Measurements from ENCODE around the gene EME2.

EME2 gene

DNA sequence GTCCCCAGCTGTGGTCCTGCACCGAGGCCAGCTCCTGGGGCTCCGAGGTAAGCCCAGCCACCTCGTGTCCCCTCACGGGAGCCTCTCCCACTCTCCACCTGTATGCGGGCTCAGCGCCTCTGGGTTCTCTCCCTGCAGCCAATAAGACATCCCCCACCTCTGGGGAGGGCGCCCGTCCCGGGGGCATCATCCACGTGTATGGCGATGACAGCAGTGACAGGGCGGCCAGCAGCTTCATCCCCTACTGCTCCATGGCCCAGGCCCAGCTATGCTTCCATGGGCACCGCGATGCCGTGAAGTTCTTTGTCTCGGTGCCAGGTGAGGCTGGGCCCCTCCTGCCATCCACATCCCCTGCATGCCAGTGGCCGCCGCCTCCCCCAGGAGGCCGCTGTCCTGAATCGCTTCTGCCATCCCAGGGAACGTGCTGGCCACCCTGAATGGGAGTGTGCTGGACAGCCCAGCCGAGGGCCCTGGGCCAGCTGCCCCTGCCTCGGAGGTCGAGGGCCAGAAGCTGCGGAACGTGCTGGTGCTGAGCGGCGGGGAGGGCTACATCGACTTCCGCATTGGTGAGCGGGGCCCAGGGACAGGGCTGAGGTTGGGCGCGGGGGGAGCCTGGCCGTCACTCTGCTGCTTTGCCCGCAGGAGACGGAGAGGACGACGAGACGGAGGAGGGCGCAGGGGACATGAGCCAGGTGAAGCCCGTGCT is 4.4 kb upstream of the EME2 start:
- no peak for DNase-seq

DNA sequence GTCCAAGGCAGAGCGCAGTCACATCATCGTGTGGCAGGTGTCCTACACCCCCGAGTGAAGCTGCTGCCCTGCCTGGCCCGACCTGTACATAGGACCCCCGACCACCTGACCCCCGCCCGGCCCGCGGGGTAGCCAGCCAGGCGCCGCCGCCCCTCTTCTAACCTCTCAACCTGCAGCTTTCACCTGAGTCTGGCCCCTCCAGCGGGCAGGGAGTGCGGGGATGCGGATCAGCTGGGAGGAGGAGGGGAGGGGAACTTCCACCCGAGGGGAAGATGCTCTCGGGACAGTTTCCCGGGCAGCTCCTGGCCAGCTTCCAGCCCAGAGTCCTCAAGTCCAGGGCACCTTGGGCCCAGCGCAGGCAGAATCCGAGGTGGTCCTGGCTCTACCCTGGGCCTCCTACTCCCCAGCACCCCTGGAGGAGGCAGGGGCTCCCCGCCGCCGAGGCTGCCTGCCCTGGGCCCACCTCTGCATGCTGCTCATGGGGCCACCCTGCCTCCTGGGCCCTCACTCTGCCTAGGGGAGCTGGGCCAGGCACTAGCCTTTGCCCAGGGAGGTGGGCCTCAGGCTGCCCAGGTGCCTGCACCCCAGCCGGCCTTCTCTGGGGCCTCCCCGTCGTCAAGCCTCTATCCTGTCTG is 3.7 kb upstream of the EME2 start:
- no peak for DNase-seq

DNA sequence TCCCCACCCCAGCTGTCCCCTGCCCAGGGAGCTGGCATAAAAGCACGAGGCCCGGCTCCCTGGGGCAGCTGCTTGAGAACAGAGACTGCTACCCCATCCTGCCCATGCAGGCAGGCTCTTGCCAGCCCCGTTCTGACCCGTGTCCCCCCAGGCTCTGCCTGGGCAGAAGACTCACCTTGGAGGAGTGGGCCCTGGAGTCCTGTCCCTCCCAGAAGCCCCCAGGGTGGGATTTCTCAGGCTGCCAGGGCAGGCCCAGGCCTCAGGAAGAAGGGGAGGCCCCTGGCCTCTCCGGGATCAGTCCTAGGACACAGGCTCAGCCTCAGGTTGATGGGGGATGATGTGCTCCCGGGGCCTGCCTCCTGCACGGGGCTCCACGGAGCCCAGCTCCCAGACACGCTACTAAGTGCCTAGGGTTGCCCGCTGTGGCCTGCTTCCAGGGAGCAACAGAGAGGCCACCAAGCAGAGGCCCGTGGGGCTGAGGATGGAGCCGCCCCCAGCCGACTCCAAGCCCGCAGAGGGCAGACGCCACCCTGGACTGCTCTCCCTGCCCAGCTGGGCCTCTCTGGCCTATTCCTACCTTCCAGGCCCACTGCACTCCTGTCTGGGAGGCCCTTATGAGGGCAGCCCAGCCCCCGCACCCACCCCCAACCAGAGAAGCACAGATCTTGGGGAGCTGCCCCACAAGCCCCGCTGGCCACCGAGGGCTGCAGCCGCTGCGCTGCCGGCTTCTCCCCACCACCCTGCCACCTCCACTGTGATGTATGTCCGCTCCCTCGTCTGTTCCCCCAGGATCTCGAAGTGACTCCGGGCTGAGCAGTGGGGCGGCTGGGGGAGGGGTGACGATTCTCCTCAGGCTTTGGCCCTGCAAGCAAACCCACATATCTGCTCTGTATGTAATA is 3.0 kb upstream of the EME2 start:
- DNase-seq = no peak

DNA sequence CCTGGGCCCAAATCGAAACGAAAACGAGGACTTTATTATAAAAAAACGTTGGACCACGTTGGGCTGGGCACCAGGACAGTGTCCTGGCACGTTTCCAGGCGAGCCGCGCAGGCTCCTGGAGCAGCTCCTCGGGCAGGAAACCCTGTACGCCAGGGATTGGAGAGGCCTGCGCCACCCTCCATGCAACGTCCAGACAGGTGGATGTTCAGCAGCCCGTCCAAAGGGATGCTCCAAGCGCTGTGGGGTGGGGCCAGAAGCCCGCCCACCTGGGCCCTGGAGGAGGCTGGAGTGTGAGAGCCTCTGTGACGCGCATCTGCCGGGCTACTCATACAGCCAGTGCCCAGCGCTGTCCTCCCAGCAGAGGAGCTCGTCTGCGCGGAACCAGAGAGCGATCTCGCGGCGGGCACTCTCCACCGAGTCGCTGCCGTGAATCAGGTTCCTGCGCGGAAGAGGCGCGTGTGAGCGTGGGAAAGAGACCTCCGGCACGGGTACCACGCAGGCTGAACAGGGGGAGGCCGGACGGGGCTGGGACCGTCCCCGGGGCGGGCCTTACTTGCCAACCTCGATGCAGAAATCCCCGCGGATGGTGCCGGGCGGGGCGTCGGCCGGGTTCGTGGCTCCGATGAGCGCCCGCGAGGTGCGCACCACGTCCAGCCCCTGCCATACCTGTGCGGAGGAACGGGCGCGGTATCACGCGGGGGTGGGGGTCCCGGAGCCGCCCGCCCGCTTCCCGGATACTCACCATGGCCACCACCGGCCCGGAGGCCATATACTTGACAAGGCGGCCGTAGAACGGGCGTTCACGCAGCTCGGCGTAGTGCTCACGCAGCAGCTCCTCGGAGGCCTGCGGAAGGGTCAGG is 2.1 kb upstream of the EME2 start:
- DNase-seq = peak; percentile 69 to 82

DNA sequence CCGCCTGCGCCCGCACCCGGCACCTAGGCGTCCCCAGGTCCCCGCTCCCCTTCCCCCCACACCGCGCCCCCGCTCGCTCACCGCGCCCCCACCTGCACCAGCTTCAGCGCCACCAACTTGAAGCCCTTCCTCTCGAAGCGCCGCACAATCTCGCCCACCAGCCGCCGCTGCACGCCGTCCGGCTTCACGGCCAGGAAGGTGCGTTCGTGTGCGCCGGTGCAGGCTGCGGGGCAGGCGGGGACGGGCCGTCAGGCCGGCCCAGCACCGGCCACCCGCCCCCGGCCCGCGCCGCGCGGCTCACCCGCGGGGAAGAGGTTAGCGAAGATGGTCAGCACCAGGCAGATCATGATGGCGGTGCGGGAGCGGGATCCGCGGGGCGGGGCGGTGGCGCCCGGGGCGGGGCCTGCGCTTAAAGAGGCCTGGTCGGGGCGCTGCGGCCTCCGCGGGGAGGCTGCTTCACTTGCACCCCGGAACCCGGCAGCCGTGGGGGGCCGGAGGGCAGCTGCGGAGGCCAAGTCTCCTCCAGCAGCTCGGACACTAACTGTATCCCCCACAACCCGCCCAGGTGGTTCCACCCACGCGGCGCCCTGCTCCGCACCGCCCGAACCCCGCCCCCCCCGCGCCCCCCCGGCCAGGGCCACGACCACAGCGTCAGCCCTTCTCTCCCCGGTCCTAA is 1.3 kb upstream of the EME2 start, which contains the start of gene NME3:
Gene NME3 (minus strand): TSS at position 356 of the 676 bp plus-strand sequence. CDS start 9 bp downstream, at position 347.
- peak in 1 of 2 experiments; percentile 55 for DNase-seq

DNA sequence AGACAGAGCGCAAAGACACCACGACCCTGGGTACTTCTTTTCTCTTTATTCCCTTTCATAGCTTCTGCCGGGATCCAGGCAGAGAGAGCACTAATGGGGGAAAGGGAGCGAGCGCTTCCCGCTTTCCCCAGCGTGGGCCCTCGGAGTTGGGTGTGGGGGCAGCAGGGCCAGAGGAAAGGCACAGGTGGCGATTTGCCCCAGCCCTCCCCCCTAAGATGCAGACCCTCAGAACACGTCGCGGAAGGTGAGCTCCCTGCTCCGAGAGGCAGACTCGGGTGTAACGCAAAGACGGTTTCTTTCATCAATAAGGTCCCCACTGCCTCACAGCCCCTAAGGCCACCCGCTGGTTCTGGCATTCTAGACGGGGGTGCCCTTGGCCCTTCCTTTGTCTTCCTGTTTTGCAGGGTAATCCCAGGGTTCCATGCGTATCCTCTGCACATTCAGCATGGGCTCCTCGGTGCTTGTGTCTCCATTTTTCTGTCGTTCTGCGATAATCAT is 697 bp upstream of the EME2 start:
- DNase-seq = peak in 1 of 2 experiments; percentile 10

DNA sequence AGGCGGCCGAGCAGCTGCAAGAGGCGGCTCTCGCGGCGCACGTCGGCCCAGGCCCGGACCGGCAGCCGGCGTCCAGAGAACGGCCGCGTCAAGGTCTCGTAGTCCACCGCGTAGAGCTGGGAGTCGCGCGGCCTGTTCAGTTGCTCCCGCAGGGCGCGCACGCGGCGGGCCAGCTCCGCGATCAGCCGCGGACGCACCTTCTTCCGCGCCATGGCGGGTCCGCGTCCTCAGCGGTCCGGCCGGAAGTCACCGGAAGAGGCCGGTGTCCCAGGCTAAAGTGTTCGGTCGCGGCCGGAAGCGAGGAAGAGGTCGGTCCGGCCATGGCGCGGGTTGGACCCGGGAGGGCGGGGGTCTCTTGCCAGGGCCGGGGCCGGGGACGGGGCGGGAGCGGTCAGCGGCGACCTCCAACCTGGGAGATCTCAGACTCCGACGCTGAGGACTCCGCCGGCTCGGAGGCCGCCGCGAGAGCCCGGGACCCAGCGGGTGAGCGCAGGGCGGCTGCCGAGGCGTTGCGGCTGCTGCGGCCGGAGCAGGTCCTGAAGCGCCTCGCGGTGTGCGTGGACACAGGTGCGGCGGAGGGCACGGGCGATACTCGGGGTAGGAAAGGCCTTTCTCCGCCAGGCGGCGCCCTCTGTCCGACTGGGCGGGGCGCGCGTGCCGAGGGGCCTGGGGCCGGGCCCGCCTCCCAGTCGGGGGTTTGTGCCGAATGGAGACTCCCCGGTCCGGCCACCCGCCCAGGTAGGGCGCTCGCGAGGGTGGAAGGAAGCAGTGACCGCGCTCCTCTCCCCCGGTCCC is 495 bp downstream of the EME2 start, which contains the start of gene MRPS34:
Gene MRPS34 (minus strand): TSS at position 227 of the 795 bp plus-strand sequence. CDS start 15 bp downstream, at position 212.
- DNase-seq = peak; percentile 30 to 84

DNA sequence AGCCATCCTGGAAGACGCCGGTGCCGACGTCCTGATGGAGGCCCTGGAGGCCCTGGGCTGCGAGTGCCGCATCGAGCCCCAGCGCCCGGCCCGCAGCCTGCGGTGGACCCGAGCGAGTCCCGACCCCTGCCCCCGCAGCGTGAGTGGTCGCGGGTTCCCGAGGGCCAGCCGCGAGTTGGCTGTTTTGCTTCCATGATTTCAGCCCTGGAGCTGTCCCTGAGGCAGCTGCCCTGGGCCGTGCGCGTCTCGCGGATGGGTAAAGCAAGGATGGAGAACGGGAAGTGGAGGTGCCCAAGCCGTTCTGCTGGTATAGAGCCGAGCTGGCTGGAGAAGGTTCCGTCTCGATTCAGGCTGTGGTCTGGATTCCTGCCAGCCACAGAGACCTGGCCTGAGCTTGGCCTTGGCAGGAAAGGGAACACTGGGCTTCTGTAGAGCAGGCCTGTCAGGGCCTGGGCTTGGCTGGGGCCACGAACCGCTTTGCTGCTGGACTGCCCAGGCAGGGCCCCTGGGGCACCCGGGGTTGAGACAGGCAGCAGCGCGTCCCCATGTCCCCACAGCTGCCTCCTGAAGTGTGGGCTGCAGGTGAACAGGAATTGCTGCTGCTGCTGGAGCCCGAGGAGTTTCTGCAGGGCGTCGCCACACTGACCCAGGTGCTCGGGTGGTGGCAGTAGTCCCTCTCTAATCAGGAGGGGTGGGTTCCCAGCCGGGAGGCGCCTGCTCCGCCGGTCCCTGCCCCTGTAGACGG is 1.3 kb downstream of the EME2 start:
- no peak for DNase-seq

DNA sequence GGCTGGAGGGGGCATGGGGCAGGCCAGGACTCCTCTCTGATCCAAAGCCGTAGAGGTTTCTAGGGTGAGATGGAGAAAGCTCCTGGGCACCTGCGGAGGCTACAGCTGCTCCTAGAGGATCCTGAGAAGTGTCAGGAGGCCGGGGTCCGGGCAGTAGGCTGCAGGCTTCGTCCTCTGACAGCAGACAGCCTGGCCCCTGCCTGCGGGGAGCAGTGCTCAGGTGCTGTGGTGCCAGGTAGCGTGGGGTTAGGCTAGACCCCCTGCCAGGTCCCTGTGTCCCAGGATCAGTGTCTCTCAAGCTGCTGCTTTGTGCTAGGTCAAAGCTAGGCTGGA is 1.8 kb downstream of the EME2 start:
- DNase-seq = no peak

DNA sequence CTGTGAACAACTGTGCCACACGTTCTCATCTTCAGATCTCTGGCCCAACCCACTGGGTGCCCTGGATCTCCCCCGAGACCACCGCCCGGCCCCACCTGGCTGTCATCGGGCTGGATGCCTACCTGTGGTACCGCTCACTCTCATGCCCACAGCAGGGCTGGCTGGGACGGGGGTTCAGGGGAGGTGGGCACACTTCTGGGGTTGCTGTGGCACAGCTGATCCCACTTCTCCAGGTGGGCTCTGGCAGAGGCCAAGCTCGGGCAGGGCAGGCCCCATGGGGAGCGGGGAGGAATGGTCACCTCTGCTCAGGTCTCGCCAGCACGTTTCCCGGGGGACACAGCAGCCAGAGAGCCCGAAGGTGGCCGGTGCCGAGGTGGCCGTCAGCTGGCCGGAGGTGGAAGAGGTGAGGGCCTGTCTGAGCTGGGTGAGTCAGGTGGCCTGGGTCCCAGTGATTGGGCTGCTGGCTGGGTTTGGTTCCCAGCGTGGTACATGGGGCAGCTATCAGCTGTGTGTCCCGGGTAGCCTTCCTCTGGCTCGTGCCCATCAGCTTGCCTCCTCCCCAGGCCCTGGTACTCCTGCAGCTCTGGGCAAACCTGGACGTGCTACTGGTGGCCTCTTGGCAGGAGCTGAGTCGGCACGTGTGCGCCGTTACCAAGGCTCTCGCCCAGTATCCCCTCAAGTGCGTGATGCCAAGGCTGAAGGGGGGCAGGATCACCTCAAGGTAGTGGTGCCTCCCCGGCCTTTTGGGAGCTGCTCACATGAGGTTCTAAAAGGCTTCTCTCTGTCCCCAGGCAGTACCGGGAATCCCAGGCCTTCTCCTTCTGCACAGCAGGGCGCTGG is 2.6 kb downstream of the EME2 start:
- no peak for DNase-seq

DNA sequence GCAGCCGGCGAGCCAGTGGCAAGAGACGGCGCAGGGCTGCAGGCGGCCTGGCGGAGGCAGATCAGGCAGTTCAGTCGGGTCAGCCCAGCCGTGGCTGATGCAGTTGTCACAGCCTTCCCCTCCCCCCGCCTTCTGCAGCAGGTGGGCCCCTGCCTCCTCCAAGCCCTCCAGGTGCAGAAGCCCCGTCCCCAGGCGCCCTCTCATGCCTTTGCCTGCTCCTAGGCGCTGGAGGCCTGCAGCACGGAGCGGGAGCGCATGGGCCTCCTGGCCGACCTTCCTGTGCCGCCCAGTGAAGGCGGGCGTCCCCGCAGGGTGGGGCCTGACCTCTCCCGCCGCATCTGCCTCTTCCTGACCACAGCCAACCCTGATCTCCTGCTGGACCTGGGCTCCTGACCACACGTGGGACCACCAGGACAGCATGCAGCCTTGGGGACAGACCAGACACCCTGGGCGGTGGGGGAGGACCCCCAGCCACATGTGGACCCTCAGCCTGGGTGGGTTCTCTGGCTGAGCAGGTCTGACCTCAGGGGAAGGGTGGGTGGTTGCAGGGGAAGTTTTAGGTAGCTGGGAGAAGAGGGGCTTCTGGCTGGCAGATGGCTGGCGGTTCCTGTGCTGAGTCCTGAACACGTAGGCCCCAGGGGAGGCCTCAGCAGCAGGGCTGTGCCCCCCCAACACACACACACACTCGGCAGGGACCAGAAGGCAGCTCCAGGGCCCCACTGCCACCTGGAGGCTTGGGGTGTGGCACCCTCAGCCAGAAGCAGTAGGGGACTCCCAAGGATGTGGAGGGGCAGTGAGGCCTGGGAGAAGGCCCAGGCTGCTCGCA is 3.4 kb downstream of the EME2 start:
- DNase-seq = no peak

DNA sequence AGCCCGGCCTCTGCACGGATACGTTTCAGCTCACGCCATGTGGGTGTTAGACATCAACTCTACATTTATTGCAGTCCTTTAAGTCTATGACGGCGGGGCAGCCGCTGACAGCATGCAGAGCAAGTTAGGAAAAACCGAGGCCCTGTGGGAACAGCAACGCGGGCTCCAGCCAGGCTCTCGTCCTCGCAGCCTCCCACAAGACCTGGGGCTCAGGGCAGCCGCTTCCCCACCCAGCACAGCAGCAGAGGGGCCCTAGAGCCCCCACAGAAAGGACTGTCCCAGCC is 4.0 kb downstream of the EME2 start:
- DNase-seq = no peak

DNA sequence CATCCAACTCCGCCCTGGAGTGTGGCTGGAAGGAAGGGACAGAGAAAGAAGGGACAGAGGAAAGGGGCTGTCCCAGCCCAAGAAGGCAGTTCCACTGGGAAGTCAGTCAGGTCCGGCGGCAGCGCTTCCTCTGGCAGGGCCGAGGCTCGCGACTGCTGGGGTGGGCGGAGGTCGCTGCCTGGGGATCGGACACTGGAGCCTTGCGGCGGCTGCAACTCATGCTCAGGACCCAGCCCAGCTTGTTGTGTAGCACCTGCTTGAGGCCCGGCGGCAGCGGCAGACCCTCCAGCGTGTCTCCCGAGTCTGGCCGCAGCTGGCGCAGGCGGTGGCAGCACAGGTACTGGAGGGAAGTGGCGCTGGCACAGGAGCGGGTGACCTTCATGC is 4.4 kb downstream of the EME2 start:
- DNase-seq = no peak

DNA sequence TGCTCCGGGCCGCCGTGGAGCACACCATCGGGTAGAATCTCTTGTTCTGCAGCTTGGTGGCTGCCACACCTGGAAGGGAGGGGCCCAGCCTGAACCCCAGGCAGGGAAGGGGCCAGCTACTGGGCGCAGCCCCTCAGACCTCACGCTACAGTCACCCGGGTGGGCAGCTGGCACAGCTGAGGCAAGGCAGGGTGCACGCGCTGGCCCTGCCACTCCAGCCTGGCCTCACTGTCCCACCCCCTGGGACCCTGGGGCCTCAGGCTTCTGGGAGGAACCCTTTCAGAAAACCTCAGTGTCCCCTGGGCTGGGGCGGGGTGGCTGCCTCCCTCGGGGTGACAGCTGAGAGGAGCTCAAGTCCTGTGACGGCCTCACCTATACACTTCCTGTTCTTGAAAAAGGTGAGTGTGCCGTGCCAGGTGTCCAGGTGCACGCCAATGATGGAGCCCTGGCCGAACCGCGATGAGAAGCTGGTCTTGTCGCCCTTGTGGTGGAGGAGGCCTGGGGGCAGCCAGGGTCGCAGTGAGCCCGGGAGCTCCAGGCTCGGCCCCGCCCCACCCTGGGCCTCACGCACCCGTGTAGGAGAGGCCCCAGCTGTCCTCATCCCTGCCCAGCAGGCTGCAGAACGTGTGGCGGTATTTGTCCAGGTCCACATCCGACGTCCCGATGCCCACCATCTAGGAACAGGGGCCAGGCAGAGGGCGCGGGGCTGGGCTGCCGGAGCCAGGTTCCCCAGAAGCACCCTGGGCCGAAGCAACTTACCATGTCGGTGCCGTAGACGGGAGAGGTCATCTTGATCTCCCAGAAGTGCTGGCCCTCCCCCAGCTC is 5.0 kb downstream of the EME2 start:
- no peak for DNase-seq

DNA sequence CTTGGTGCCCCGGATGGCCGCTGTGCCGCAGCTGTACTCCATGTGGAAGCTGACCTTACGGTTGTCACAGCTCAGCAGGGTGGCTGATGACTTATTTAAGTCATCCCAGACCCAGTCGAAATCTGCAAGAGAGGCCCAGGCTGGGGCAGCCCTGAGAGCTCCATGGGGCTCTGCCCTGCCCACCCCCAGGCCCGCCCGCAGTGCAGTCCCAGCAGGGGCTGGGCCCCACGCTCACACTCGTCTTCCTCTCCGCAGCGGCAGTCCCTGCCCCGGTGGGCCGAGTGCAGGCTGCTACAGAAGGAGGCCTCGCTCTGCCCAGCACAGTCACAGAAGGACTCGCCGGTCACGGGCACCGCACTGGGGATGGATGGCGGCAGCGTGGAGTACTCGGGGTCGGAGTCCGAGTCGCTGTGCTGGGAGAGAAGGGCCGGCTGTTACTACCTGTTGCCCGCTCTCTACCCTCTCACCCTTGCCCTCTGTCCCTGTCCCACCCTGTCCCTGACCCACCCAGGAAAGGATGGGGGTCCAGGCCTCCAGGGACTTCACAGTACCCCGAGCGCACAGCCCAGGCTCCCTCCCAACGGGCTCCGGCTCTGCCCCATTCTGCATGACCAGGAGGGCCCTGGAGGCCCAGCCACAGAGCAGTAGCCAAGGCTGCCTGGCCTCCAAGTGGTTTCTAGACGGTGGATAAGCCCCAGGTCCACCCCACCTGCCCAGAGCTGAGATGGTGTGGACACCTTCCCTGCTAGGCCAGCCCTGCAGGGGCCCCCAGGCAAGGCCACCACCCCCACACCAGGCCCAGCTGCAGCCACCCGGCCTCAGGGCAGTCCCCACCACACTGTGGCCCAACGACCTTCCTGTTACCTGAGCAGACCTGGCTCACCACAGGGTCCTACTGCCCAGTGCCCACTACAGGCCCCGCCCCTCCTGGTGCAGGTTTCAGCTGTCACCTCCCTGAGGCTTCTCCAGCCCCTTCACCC is 5.9 kb downstream of the EME2 start:
- no peak for DNase-seq

DNA sequence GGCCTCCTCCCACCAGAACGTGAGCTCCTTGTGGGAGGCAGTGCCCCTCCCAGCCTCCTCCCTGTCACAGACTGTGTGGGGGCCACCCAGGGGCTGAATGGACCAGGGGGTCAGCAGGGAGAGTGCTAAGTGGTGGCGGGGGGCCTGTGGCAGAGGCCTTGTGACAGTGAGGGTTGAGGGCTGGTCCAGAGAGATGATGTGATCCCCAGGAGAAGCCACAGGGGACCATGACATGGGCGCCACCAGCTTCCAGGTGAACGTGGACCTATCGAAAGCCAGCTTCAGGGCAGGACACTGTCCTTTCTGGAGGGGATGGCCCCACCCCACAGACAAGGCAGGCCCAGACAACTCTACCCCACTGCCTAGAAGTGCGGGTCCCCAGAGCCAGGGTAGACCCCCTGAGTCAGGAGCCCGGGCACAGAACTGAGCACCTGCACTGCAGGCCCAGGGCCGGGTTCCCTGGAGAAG is 6.7 kb downstream of the EME2 start:
- no peak for DNase-seq
